HG03060 (cell line): ENCODE data around the gene ELAVL2.

Source experiments
- ATAC-seq: cut with Tn5 transposase; IDR thresholded peaks from one replicate; pipeline ENCODE4 v1.9.1; 2021; ENCODE audit warnings: low read depth, moderate number of reproducible peaks; ENCODE audit not compliant: unreplicated experiment

The ELAVL2 gene

DNA sequence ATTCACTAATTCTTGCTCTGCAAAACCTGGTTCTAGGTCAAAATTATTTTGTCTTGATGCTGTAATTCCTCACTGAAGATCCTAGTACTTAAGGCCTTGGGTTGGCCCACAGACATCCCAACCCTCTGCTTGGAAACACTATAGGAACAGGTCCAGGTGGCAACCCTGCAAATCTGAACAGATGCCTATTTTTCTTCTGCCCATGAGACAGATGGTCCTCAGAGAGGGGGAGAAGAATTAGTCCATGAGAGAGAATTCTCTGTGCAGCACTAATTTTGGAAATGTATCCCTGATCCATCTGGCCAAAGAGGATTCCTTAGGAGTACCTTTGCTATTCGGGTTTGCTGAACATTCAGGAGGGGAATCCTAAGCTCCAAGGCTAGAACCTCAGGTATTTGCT, 156.3 kb downstream of the ELAVL2 start:
- no peak for ATAC-seq

DNA sequence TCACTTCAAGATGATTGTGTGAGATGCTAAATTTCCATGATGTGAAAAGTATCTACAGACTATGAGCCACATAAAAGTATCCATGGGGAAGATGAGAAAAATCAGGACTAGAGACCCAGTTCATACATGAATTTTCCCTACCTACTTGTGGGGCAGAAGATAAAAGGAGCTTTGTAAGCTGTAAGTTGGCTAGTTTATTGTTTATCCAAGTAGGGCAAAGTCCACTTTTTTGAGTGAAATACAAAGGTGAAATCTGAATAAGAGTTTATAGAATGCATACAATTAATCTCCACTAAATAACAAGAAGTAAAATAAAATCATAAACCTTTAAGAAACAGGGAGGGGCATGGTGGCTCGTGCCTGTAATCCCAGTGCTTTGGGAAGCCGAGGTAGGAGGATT, 160.4 kb downstream of the ELAVL2 start:
- no peak for ATAC-seq

DNA sequence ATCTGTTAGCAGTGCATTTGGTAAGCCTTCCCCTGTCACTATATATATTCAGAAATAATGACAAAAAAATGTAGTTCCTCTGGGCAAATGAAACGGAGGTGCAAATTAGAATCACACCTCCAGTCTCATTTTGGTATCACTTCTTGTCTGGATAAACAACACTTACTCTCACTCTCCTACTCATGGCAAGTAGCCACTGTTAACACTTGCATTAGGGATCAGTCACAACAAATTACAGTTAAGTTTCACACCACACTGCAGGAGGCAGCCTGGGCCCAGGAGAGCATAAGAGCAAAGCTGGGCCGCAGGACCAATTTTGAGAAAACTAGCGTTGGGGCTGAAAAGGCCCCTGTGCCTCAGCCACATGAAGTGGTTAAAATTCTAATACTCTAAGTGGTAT, 161.0 kb downstream of the ELAVL2 start:
- ATAC-seq = no peak

DNA sequence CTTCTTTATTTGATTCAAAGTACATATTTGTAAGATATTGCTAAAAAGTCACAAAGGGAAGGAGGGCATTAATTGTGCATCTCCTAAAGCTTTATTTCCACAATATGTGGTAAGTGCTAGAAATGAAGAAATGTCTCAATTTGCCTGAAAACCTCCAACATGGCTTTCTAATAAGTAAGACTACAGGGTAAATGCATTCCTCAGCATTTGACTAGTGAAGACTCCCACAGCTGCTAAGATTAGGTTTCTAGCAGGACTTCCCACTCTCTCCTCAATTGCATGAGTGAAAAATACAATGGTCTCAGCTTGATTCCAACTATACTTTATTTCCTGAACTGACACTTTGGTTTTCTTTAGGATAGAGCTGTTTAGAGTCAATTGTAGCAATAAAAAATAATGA, 162.1 kb downstream of the ELAVL2 start:
- no peak for ATAC-seq

DNA sequence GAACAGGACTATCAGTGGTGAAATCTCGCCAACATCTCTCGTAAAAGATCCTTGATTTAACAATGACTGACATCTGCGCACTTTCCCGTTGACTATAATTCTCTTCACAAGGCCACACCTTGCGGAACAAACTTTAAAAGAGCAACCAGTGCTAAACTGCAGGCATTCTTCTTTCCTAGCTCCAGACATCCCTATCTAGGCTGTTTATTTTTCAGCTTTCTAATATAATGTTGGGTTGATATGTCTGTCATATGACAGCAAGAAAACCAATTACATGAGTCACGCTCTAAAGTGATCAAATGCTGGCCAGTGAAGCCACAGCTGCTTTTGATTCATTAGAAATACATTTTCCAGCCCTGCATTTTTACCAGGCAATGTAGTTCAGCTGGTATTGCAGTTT, 162.5 kb downstream of the ELAVL2 start:
- ATAC-seq = no peak

DNA sequence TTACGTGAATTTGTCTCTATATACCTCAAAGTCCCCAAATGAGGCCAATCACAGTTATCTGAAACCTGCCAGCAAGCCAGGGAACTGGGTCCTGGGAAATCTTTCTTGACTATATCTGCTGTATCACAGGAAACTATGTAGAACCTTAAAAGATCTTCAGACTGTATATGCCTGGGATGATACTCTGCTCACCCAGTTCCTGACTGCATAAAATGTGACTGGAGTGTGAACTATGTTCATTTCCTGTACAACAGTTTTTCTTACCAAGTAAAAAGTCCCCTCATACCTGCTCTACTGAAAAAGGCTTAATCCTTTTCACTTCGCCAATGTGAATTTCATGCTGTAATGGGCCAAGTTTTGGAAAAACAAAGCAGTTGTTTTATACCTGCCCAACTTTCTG, 162.9 kb downstream of the ELAVL2 start:
- ATAC-seq = no peak

DNA sequence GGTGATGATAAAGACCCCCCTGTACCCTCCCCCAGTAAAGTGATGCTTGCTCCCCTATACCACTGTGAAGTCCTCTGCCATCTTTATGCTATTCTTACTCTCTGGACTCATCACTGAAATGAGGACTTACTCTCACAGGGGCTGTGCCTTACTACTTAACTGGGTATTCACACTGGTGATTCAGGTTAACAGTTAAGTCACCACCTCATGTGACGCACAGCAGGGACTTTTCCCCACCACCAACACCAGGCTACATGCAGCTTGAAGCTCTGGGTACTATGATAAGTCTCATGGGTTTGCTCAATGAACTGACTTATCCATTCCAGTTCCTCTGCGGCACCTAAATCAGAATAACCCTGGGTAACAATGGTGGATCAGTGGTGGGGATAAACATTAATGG, 163.7 kb downstream of the ELAVL2 start:
- ATAC-seq = no peak

DNA sequence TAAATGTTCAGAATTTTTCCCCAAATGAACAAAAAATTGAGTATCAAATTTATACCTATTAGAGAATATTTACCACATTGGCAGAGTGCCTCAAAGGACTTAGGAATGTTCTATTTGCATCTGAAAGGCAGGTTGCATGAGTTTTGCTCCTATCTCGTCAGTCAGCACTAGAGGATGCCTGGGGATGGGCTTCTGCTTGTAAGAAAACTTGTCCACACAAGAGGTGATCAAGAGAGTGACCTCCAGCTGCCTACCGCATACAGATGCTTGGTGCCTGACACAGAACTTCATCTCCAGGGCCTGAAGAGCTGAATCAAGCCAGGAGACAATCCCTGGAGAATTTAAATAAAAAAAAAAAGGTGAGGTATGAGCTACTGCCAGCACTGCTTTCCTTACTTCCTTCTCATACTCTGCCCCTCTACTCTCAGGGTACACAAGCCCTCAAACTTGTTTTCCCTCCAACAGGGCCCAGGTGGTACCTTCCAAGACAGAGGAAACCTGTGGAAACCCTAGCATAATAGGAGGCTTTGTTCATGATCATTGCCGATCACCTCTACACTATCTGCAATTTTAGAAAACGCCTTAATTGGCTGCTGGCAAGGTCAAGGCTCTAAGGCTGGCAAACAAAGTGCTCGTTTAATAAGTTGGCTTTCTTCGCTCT, 166.6 kb downstream of the ELAVL2 start:
- no peak for ATAC-seq

DNA sequence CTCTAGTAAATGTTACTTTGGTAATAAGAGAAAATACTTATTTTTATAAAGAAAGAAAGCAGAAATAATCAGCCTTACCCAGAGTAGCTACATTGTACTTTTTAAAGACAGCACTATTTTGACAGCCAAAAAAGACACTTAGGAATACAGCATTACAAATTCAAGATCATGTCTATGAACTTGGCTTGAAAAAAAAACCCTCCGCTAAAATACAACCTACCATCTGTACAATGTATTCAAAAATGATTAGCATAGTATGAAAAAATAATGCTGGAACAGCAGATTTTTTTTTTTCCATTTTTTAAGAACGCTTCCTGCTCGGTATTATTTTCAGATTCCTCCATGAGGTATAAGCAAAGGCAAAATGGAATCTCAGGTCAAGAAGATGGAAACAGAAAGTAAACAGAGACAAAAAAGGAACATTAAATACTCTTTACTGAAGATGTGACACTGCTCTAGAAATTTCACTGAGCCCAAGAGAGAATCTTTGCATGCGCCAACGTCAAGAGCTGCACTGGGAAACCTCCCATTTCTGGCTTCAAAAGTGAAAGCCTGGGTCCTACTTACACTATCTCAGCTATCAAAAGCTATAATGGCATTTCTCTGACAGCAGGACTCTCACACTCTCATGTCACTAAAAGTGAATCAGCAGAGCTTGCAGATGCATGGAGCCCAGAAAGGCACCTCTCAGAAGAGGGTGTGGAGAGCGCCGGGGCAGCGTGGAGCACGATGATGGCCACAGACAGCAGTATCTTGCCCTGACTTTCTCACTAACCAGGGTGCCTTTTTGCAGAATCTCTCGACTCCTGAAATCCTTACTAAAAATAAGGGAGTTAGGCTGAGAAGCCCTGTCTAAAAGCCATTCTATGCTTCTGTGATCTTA, 167.4 kb downstream of the ELAVL2 start:
- ATAC-seq = no peak

DNA sequence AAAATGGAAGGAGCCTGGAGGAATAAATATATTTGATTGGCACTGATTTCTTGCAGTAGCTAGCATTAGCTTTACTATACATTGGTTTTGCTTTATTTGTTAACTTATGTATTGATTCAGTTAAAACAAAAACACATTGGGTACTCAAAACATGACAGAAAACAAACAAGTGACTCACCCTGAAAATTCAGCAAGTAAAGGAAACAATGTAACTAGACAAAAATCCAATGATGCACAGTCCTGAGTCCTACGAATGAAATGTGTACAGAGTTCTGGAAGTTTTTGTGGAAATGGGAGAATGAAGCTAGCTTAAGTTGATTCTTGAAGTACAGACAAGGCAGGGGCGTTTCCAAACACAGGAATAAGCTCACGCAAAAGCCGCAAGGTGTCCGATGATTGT, 175.0 kb downstream of the ELAVL2 start:
- ATAC-seq = no peak

DNA sequence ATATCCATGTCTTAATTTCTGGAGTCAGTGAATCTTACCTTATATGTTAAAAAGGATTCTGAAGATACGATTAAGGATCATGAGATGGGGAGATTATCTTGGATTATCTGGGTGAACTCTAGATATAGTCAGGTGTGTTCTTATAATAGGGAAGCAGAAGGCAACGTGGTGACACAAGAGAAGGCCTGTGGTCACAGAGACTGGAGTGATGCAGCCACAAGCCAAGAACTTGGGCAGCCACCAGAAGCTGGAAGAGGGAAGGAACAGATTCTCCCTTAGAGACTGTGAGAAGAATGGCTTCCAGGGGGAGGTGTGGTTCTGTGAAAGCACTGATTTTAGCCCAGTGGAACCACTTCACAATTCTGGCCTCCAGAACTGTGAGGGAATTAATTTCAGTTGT, 177.4 kb downstream of the ELAVL2 start:
- ATAC-seq = no peak

DNA sequence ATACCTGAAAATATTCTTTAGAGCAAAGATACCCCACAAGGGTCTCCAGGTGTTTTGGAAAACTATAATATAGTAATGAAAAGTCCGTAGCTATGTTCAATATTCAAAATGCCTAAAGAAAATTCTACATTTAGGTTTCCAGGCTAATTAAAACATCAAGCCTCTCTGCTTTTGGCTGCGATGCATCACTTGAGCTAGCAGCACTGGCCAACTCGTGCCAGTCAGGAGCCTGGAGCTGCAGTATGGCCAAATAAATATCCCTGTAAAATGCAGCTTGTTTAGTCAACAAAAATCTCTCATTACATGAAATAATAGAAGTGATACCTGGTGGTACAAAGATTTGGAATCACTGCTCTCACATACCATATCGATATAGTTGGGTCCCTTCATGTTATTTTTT, 181.1 kb downstream of the ELAVL2 start:
- no peak for ATAC-seq

DNA sequence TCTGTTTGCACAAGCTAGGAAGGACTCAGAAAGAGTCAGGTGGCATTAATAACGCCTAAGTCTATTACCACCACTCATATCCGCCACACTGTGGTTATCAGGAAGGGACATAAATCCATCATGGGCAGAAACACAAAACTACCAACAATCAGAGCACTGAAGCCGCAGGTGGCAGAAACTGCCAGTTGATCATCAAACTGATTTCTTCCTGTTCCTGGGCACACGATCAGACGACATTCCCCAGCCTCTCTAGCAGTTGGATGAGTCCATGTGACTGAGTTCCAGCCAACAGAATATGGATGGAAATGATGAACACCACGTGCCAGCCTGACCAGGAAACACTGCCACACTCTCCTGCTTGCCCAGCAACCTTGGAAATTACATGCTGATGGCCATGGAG, 181.7 kb downstream of the ELAVL2 start:
- no peak for ATAC-seq

DNA sequence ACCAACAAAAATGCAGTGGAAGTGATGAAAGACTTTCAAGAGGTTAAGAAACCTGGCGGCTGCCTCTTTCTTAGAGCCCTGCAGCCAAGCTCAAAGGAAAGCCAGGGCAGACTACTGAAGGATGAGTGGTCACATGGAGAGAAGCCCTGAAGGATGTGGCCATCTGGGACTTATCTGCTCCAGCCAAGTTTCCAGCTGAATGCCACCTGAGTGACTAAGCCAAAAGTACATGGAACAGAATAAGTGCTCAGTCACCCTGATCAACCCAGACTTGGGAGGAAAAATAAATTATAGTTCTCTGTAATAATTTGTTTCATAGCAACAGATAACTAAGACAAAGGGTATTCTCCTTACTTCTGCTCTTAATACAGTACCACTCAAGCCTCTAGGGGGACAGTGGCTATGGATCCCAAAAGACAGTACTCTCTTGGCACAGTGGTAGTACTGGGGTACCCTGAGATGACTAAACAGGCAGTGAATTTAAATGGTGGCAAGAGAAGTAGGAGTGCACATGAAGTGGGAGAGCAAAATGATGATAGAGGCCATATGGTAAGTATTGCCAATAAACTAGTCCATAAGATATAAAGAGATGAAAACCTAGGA, 182.3 kb downstream of the ELAVL2 start:
- ATAC-seq = no peak
